HepG2 (cell line): ENCODE results near the gene CDHR5. TPM values are rescaled to one million over a fixed set of nuclear protein-coding genes. Genes with fewer than 3 reads are reported as not detected.

Experiments
- ATAC-seq: fragments of 200-7000 bp; cut with Tn5 transposase; 3 replicates; pipeline ENCODE4 v1.9.1; 2020; ENCODE audit warnings: mild to moderate bottlenecking, moderate library complexity
- BruUV-seq: library from RNA; stranded (reverse); fragments of 400-500 nt; replicated peaks from 2 replicates; lab custom pipeline; 2021; lab: Mats Ljungman, UMichigan
- CTCF ChIA-PET: fragments of 300-600 bp; formaldehyde crosslinking; extraction: SDS; loops from one replicate; lab custom pipeline; 2021; ENCODE audit warnings: low total read pairs, inconsistent platforms, low intra/inter-chr PET ratio; lab: Yijun Ruan, JAX
- POLR2A ChIA-PET: fragments of 350-600 bp; sonication (Branson Sonifier 250); formaldehyde crosslinking; loops from one replicate; lab custom pipeline; 2020; ENCODE audit warnings: antibody characterized with exemption, inconsistent platforms; lab: Yijun Ruan, JAX
- DNase-seq: peaks from one replicate; pipeline ENCODE4 v3.0.0-alpha.2; 2015; ENCODE audit warnings: low spot score
- FAIRE-seq: peaks from 3 replicates; lab custom pipeline; 2011; peaks lifted over from hg19 to GRCh38; lab: Jason Lieb, UNC
- H2AFZ ChIP-seq: one replicate; pipeline ENCODE4 v1.6.1; 2011; ENCODE audit warnings: low read length, inconsistent platforms
- H3K27ac ChIP-seq: fragments of 300-600 bp; 3 replicates; pipeline ENCODE4 v1.8.0; 2011; ENCODE audit warnings: mixed run types, mild to moderate bottlenecking, mixed read lengths, low read length, inconsistent platforms; ENCODE audit not compliant: insufficient read depth; ENCODE audit errors: extremely low read length
- H3K27me3 ChIP-seq, 2 experiments: fragments of 200-600 bp in 1 of 2; 2 replicates in 1 of 2; 3 replicates in 1 of 2; pipeline versions ENCODE4 v1.6.0 to v1.8.0; 2011; ENCODE audit warnings: low read length in 2 of 2, mild to moderate bottlenecking in 2 of 2, moderate library complexity in 2 of 2, inconsistent platforms in 1 of 2; ENCODE audit not compliant: insufficient read depth in 2 of 2, control insufficient read depth in 1 of 2
- H3K36me3 ChIP-seq, 2 experiments: fragments of 200-600 bp in 1 of 2; replicated peaks in 1 of 2; 2 replicates in 1 of 2; 3 replicates in 1 of 2; pipeline versions ENCODE4 v1.5.1 to v1.8.0; 2011; ENCODE audit warnings: low read length in 2 of 2, inconsistent platforms in 1 of 2; ENCODE audit not compliant: insufficient read depth in 2 of 2, control insufficient read depth in 1 of 2
- H3K4me1 ChIP-seq: 2 replicates; pipeline ENCODE4 v1.5.1; 2012; ENCODE audit warnings: low read length, inconsistent platforms; ENCODE audit not compliant: insufficient read depth
- H3K4me2 ChIP-seq: 2 replicates; pipeline ENCODE4 v1.6.0; 2011; ENCODE audit warnings: low read depth, low read length, inconsistent platforms
- H3K4me3 ChIP-seq, 3 experiments: fragments of 200-600 bp in 1 of 3; sonication (generic), shearing (Covaris generic) in 1 of 3; replicated peaks in 1 of 3; 2 replicates each; pipeline ENCODE4 v1.5.1; 2011 to 2016; ENCODE audit warnings: low read length in 3 of 3, inconsistent platforms in 2 of 3, low read depth in 2 of 3, mild to moderate bottlenecking in 2 of 3, control low read depth in 1 of 3, mixed read lengths in 1 of 3; ENCODE audit not compliant: insufficient read depth in 1 of 3
- H3K79me2 ChIP-seq: one replicate; pipeline ENCODE4 v1.6.1; 2011; ENCODE audit warnings: low read length, inconsistent platforms; ENCODE audit not compliant: insufficient read depth
- H3K9ac ChIP-seq: 2 replicates; pipeline ENCODE4 v1.6.0; 2011; ENCODE audit warnings: mild to moderate bottlenecking, low read depth, low read length, inconsistent platforms; ENCODE audit not compliant: insufficient read depth
- H3K9me3 ChIP-seq: 2 replicates; pipeline ENCODE4 v1.5.1; 2012; ENCODE audit warnings: mild to moderate bottlenecking, low read length
- H4K20me1 ChIP-seq: 2 replicates; pipeline ENCODE4 v1.6.0; 2011; ENCODE audit warnings: inconsistent platforms, mild to moderate bottlenecking, low read length, moderate library complexity; ENCODE audit not compliant: insufficient read depth
- AGO1 ChIP-seq: fragments of 200-400 bp; formaldehyde crosslinking; IDR thresholded peaks from 2 replicates; pipeline ENCODE4 v1.6.1; 2017; ENCODE audit warnings: mild to moderate bottlenecking, low read depth, low read length, moderate library complexity; ENCODE audit not compliant: poor library complexity, severe bottlenecking
- ATF7-NPFF ChIP-seq: sonication (generic); formaldehyde crosslinking; IDR thresholded peaks from 2 replicates; pipeline ENCODE4 v1.8.1; 2023; ENCODE audit warnings: mild to moderate bottlenecking, low read depth, missing genetic modification reagents, moderate library complexity
- CCDC6 ChIP-seq: sonication (generic); formaldehyde crosslinking; IDR thresholded peaks from 2 replicates; pipeline ENCODE4 v1.8.1; 2022; ENCODE audit warnings: mild to moderate bottlenecking, missing genetic modification reagents, moderate library complexity
- DDIT3 ChIP-seq: sonication (generic); formaldehyde crosslinking; IDR thresholded peaks from 2 replicates; pipeline ENCODE4 v1.4.0; 2020; ENCODE audit warnings: mild to moderate bottlenecking, missing genetic modification reagents
- GMEB1 ChIP-seq: sonication (generic); formaldehyde crosslinking; IDR thresholded peaks from 2 replicates; pipeline ENCODE4 v1.5.1; 2020; ENCODE audit warnings: missing genetic modification reagents, mild to moderate bottlenecking, borderline replicate concordance
- HNRNPK ChIP-seq: fragments of 200-400 bp; formaldehyde crosslinking; IDR thresholded peaks from 2 replicates; pipeline ENCODE4 v1.6.1; 2018; ENCODE audit warnings: low read length, low read depth, moderate library complexity, mild to moderate bottlenecking; ENCODE audit not compliant: poor library complexity, severe bottlenecking
- MYNN ChIP-seq: sonication (generic); formaldehyde crosslinking; IDR thresholded peaks from 2 replicates; pipeline ENCODE4 v1.4.0; 2020; ENCODE audit warnings: mild to moderate bottlenecking, low read depth, missing genetic modification reagents
- SATB2 ChIP-seq: sonication (generic); formaldehyde crosslinking; IDR thresholded peaks from 2 replicates; pipeline ENCODE4 v1.5.0; 2020; ENCODE audit warnings: missing genetic modification reagents
- SP4 ChIP-seq: sonication (generic); formaldehyde crosslinking; IDR thresholded peaks from 2 replicates; pipeline ENCODE4 v1.8.1; 2023; ENCODE audit warnings: mild to moderate bottlenecking, missing genetic modification reagents
- SRSF1 ChIP-seq: fragments of 200-400 bp; formaldehyde crosslinking; optimal IDR thresholded peaks from 2 replicates; pipeline ENCODE3; 2017; ENCODE audit warnings: mild to moderate bottlenecking, low read depth, low read length, moderate library complexity
- ZNF512 ChIP-seq: sonication (generic); formaldehyde crosslinking; IDR thresholded peaks from 2 replicates; pipeline ENCODE4 v1.4.0; 2020; ENCODE audit warnings: mild to moderate bottlenecking, missing genetic modification reagents
- WGBS: methylation state at CpG from one replicate; pipeline ENCODE4 v1.1.6; 2017; ENCODE audit warnings: low lambda C conversion rate; 5-methylcytosine and 5-hydroxymethylcytosine counted together
- in situ Hi-C: cut with HindIII; loops from 2 replicates; pipeline ENCODE4 v1.10.0; 2017; ENCODE audit warnings: low pct_unique_long_range_greater_than_20kb; ENCODE audit not compliant: extremely low pct_ligation_motif_present
- intact Hi-C: fragments of 100-400 bp; cut with micrococcal nuclease; formaldehyde crosslinking; loops from one replicate; pipeline ENCODE4 v1.10.0; 2022; ENCODE audit not compliant: unreplicated experiment
- polyA plus RNA-seq, 8 experiments: library from polyadenylated mRNA; depleted of rRNA in 3 of 8; stranded (reverse) in 7 of 8; unstranded in 1 of 8; fragments of >200 nt; fragmentation: Illumina TruSeq in 4 of 8; extraction: Trizol in 4 of 8; gene quantifications; 2 replicates each; pipeline versions ENCODE4 v1.2.1 to v1.2.3, GENCODE V29; 2011 to 2016; ENCODE audit warnings: low read depth in 4 of 8, missing spikeins in 1 of 8, mixed read lengths in 1 of 8; ENCODE audit not compliant: insufficient read depth in 1 of 8
- total RNA-seq, 5 experiments: library from RNA; depleted of rRNA; stranded (reverse); fragments of >200 nt; fragmentation: Illumina TruSeq; extraction: Trizol; gene quantifications; 2 replicates each; pipeline ENCODE4 v1.2.3, GENCODE V29; 2016; ENCODE audit warnings: low read depth in 1 of 5

CDHR5 gene
- total and polyA plus RNA-seq, 2 of the 13 experiments (the other 11 are each of a cell fraction or from before 2014, with no cell fraction given) = 0.46 to 0.71 TPM

- Histone ChIP-seq H2AFZ (no peak within 1 kb of the TSS), H3K4me1 (peaks cover 31% of the 10 kb centered on the region), H3K4me2 (no peak within 1 kb of the TSS), H4K20me1 (peaks cover 18% of the 10 kb centered on the region; the same call in 1 of the 2 replicates), H3K9ac (no peak within 1 kb of the TSS), H3K36me3 (peaks cover 0 to 4% of the 10 kb centered on the region in 2 experiments; a peak in 2 of 5 replicates), H3K9me3 (no peaks in the 10 kb centered on the region), H3K79me2 (no peaks in the 10 kb centered on the region), H3K27ac (no peak within 1 kb of the TSS), H3K27me3 (no peaks in the 10 kb centered on the region), H3K4me3 (no peak within 1 kb of the TSS)
- intact Hi-C loops (no loop called here), in situ Hi-C loops (loop anchor here (10.0 kb wide), 1 partner anchor 72 kb away; no protein-coding TSS in a partner anchor)
- no TSS peak for BruUV-seq
- POLR2A ChIA-PET = interaction anchor here (1.2 kb wide), 1 partner anchor 39 kb away, joined by 4 read pairs; no protein-coding TSS in a partner anchor
- DNase-seq (no peak), FAIRE-seq (no peak), ATAC-seq (no peak)
- 98% methylated on average over 13 of the region's 72 CpGs for WGBS
- CTCF ChIA-PET = no interaction called here
- TF ChIP-seq HNRNPK = peak; percentile 4
- no peak for TF ChIP-seq DDIT3 (CRISPR knock-in tag)
Observed at GRCh38 chr11:626475-627307, 1.9 kb upstream of the CDHR5 start, which contains the start of gene SCT. Gene SCT (minus strand): TSS chr11:627181. CDS start chr11:627143, 38 bp downstream.

- Histone ChIP-seq H3K9me3 (no peaks in the 10 kb centered on the region), H3K79me2 (no peaks in the 10 kb centered on the region), H3K9ac (peak overlapping the region; percentile 52; the same call in 1 of the 2 replicates), H3K27ac (peak overlapping the region; percentile 46), H3K27me3 (no peaks in the 10 kb centered on the region), H3K4me2 (peak overlapping the region; percentile 75), H3K4me1 (peaks cover 31% of the 10 kb centered on the region), H3K4me3 (peak overlapping the region in 2 of 3 experiments; percentile 53 to 57; a peak in 3 of 6 replicates), H2AFZ (no peak overlapping the region), H3K36me3 (peaks cover 0 to 2% of the 10 kb centered on the region in 2 experiments; a peak in 1 of 5 replicates), H4K20me1 (peaks cover 16% of the 10 kb centered on the region; the same call in 1 of the 2 replicates)
- no TSS peak for BruUV-seq
- FAIRE-seq (no peak), ATAC-seq (peak; percentile 61), DNase-seq (no peak)
- WGBS = 18% methylated on average over 7 of the region's 22 CpGs
- intact Hi-C loops (no loop called here), in situ Hi-C loops (loop anchor here (10.0 kb wide), 1 partner anchor 71 kb away; no protein-coding TSS in a partner anchor)
- POLR2A ChIA-PET = interaction anchor here (1.2 kb wide), 1 partner anchor 38 kb away, joined by 4 read pairs; no protein-coding TSS in a partner anchor
- CTCF ChIA-PET = no interaction called here
- peak; percentile 3 for TF ChIP-seq AGO1
- TF ChIP-seq SRSF1 = peak; percentile 6
- no peak for TF ChIP-seq MYNN
- TF ChIP-seq ATF7-NPFF (CRISPR knock-in tag) = no peak
- TF ChIP-seq ZNF512 (CRISPR knock-in tag) = no peak
- TF ChIP-seq SATB2 (CRISPR knock-in tag) = no peak
- no peak for TF ChIP-seq GMEB1 (CRISPR knock-in tag)
- TF ChIP-seq CCDC6 (CRISPR knock-in tag) = no peak
- TF ChIP-seq SP4 = no peak
Observed at GRCh38 chr11:625636-626268, 997 bp upstream of the CDHR5 start.
